NCI-H1436 treated with DMSO at 0.1 percent for 48 hours (cell line): ENCODE results near the gene GK2.

Experiments
- DNase-seq: peaks from one replicate; lab custom pipeline; 2025; lab: John Stamatoyannopoulos, UW

The GK2 gene

GRCh38 chr4:79385641-79386040 is 22.4 kb downstream of the GK2 start:
- DNase-seq = no peak

DNA sequence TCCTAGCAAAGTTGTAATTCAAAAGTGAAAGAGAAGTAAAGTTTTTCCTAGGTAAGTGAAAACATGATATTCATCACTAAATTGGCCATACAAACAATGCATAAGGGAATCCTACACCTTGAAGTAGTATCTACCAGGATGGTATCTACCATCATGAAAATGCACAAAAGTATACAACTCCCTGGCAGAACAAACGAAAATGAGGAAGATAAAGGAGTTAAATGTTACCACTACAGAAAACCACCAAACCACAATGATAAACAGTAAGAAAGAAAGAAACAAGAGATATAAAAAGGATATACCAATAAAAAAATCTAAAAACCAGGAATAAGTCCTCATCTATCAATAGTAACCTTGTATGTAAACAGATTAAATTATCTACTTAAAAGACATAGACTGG is 26.9 kb downstream of the GK2 start:
- DNase-seq = no peak

DNA sequence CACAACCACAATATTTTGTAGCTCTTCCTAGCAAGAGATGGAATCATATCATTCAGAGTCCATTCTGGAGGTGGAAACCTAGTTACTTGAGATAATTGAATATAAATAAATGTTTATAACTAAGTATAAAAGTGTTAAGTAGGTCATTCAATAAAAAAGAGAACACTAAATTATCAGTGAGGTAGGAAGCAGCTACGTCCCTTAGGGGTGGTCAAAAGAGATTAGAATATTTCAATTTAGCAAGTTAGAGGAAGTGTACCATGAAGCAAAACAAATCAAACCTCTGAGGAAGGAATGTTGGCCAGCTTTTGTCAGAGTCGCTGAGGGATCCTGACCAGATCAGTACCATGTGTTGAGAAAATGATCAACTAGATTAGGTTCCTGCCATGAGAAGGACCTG is 38.0 kb downstream of the GK2 start:
- DNase-seq = no peak

DNA sequence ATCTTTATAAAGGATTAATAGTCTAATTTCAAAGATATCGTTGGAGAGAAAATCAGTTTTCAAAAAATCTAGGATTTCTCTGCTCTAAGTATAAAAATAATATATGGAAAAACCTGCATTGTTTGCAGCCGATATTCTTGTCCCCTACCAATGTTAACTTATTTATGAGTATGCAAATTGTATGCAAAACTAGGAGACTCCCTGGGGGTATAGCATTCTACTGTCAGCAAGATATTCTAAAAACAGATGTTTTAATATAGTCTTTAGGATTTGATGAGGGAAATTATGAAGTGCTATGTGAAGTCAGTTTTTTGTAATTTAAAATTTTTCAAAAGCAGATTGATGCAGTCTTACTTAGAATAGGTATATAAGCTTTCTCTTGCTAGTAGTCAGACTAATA is 40.9 kb downstream of the GK2 start:
- no peak for DNase-seq

- DNase-seq = no peak
Observed at GRCh38 chr4:79366422-79366821, 41.6 kb downstream of the GK2 start.

- no peak for DNase-seq
Observed at GRCh38 chr4:79364061-79364460, 44.0 kb downstream of the GK2 start.

DNA sequence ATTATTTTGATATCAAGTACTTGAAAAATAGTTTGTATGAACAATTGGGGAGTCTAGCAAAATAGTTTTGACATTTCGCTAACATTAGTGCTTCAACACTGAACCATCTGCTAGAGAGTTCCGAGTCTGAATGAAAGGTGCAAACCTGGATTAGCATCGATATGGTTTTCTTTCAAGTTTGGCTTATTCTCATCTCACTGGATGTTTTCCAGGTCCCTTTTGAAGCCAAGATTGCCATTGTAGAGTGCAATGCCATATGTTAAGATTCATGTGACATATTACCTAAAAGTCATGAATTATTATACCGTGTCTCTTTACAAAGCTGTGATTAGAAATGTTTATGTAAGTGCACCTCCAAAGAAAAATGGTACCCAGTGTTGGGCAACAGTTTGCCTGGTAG is 45.4 kb downstream of the GK2 start:
- DNase-seq = no peak

GRCh38 chr4:79360006-79360405 is 48.0 kb downstream of the GK2 start:
- DNase-seq = no peak

DNA sequence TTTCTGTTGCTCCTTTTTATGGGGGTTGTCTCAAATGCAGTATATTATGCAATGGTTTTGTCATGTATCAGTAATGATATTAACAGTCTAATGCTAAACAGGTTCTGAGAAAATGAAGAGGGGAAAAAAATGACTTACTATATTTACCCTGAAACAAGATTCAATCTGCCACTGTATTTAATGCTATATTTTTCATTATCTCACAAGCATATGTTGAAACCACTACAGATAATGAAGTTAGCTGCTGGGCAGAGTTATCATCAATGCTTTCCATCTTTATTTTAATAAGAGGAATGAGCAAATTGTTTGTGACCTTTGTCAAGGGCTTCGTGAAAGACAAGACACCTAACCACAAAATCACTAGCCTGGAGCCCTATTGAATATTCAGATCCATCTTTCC is 49.6 kb downstream of the GK2 start:
- no peak for DNase-seq

DNA sequence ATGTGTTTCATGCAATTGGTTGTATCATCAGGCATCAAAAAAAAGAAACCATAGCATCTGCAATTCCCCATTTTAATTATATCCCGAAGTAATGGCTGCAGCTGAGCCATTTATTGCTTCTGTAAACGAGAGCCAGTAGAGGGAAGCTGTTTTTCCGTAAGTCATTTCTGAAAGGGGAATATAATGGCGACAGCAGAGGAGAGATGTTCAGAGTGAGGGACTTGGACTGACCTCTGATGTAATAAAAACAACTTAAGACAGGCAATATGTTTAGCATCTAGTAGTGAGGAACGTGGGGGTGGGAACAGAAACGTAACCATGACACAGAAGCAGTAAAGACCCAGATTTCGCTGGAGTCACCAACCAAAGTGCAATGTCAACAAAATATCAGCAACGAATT is 50.7 kb downstream of the GK2 start:
- no peak for DNase-seq
